Activated CD4-positive, alpha-beta T cell treated with anti-CD3 and anti-CD28 coated beads, Interleukin-2, amount 10 ng/mL, durations not matched to agents 7 days and 5 days (primary cell): ENCODE measurements around the gene PRICKLE1. TPM values are rescaled to one million over a fixed set of nuclear protein-coding genes. Genes with fewer than 3 reads are reported as not detected.
A peak's percentile ranks its signal among the peaks of the same experiment; 100 is the strongest.

Experiments
- CTCF ChIA-PET: fragments of 350-600 bp; sonication (Branson Sonifier 250); formaldehyde crosslinking; loops from one replicate; lab custom pipeline; 2021; ENCODE audit warnings: antibody characterized with exemption; lab: Charles Lee
- POLR2A ChIA-PET: fragments of 350-600 bp; sonication (Branson Sonifier 250); formaldehyde crosslinking; loops from one replicate; lab custom pipeline; 2021; ENCODE audit warnings: antibody characterized with exemption; lab: Charles Lee
- DNase-seq: peaks from one replicate; pipeline ENCODE4 v3.0.0-alpha.2; 2020
- H3K27ac Mint-ChIP-seq: one replicate; pipeline ENCODE4 v1.8.0; 2021; ENCODE audit warnings: mild to moderate bottlenecking, moderate library complexity, mixed read lengths
- H3K27me3 Mint-ChIP-seq: one replicate; pipeline ENCODE4 v1.8.0; 2021; ENCODE audit warnings: mixed read lengths
- H3K36me3 Mint-ChIP-seq: one replicate; pipeline ENCODE4 v1.8.0; 2021; ENCODE audit warnings: low read depth, mixed read lengths
- H3K4me1 Mint-ChIP-seq: one replicate; pipeline ENCODE4 v1.8.0; 2021; ENCODE audit warnings: mixed read lengths
- H3K4me3 Mint-ChIP-seq: one replicate; pipeline ENCODE4 v1.8.0; 2021; ENCODE audit warnings: mild to moderate bottlenecking, moderate library complexity, mixed read lengths
- H3K9me3 Mint-ChIP-seq: one replicate; pipeline ENCODE4 v1.8.0; 2021; ENCODE audit warnings: mixed read lengths
- total RNA-seq, 2 experiments: library from RNA; stranded (reverse); gene quantifications; one replicate each; pipeline ENCODE4 v1.2.3, GENCODE V29; 2021

PRICKLE1 gene
- total RNA-seq, 2 experiments from 2014 or later: 0.15 TPM

GRCh38 chr12:42492267-42492666 is 97.3 kb downstream of the PRICKLE1 start:
- H3K4me1 Mint-ChIP-seq: no peaks in the 10 kb centered on the region
- H3K4me3 Mint-ChIP-seq: no peak overlapping the region
- peaks cover 11% of the 10 kb centered on the region for H3K27me3 Mint-ChIP-seq
- no peak for DNase-seq
- ChIA-PET POLR2A (no interaction called here), CTCF (interaction anchor here (0.7 kb wide), 1 partner anchor 512 kb away, joined by 7 read pairs; no protein-coding TSS in a partner anchor)
- H3K36me3 Mint-ChIP-seq: no peaks in the 10 kb centered on the region
- no peaks in the 10 kb centered on the region for H3K9me3 Mint-ChIP-seq
- H3K27ac Mint-ChIP-seq: no peak overlapping the region

GRCh38 chr12:42490261-42490842 is 99.2 kb downstream of the PRICKLE1 start:
- peaks cover 30% of the 10 kb centered on the region for H3K27me3 Mint-ChIP-seq
- CTCF ChIA-PET: interaction anchor here (0.6 to 1.0 kb wide), 3 partner anchors 9 to 79 kb away, joined by 3 read pairs; no protein-coding TSS in a partner anchor
- POLR2A ChIA-PET: interaction anchor here (0.6 kb wide), 1 partner anchor 15 kb away, joined by 3 read pairs; no protein-coding TSS in a partner anchor
- no peak overlapping the region for H3K27ac Mint-ChIP-seq
- H3K4me3 Mint-ChIP-seq: no peak overlapping the region
- no peaks in the 10 kb centered on the region for H3K4me1 Mint-ChIP-seq
- DNase-seq: no peak
- H3K36me3 Mint-ChIP-seq: no peaks in the 10 kb centered on the region
- no peaks in the 10 kb centered on the region for H3K9me3 Mint-ChIP-seq

GRCh38 chr12:42486407-42486806 is 103.1 kb downstream of the PRICKLE1 start:
- Mint-ChIP-seq H3K4me1 (peaks cover 12% of the 10 kb centered on the region), H3K27me3 (peaks cover 57% of the 10 kb centered on the region), H3K9me3 (no peaks in the 10 kb centered on the region), H3K4me3 (no peak overlapping the region), H3K36me3 (no peaks in the 10 kb centered on the region), H3K27ac (no peak overlapping the region)
- ChIA-PET POLR2A (no interaction called here), CTCF (no interaction called here)
- DNase-seq: no peak

- POLR2A ChIA-PET: no interaction called here
- no peak overlapping the region for H3K27ac Mint-ChIP-seq
- no peaks in the 10 kb centered on the region for H3K9me3 Mint-ChIP-seq
- no peak overlapping the region for H3K4me3 Mint-ChIP-seq
- H3K27me3 Mint-ChIP-seq: peaks cover 62% of the 10 kb centered on the region
- CTCF ChIA-PET: no interaction called here
- DNase-seq: no peak
- H3K4me1 Mint-ChIP-seq: peaks cover 12% of the 10 kb centered on the region
- H3K36me3 Mint-ChIP-seq: no peaks in the 10 kb centered on the region
Measured at GRCh38 chr12:42485823-42486222, 103.7 kb downstream of the PRICKLE1 start.

GRCh38 chr12:42484996-42485395 is 104.5 kb downstream of the PRICKLE1 start:
- Mint-ChIP-seq H3K36me3 (no peaks in the 10 kb centered on the region), H3K27me3 (peaks cover 69% of the 10 kb centered on the region), H3K9me3 (no peaks in the 10 kb centered on the region), H3K4me1 (peaks cover 12% of the 10 kb centered on the region), H3K4me3 (no peak overlapping the region), H3K27ac (no peak overlapping the region)
- ChIA-PET CTCF (interaction anchor here (0.7 kb wide), 1 partner anchor 82 kb away, joined by 3 read pairs; no protein-coding TSS in a partner anchor), POLR2A (no interaction called here)
- no peak for DNase-seq

GRCh38 chr12:42483521-42483790 is 106.1 kb downstream of the PRICKLE1 start:
- Mint-ChIP-seq H3K27me3 (peaks cover 79% of the 10 kb centered on the region), H3K36me3 (no peaks in the 10 kb centered on the region), H3K9me3 (no peaks in the 10 kb centered on the region), H3K27ac (no peak overlapping the region), H3K4me1 (peaks cover 12% of the 10 kb centered on the region), H3K4me3 (peak overlapping the region; percentile 79)
- ChIA-PET CTCF (interaction anchor here (1.0 to 1.6 kb wide), 4 partner anchors 8 to 21 kb away, joined by 3 to 5 read pairs (median 4); no protein-coding TSS in a partner anchor), POLR2A (no interaction called here)
- DNase-seq: no peak

GRCh38 chr12:42482748-42483520 is 106.6 kb downstream of the PRICKLE1 start:
- H3K4me1 Mint-ChIP-seq: peaks cover 12% of the 10 kb centered on the region
- POLR2A ChIA-PET: no interaction called here
- H3K4me3 Mint-ChIP-seq: peak overlapping the region; percentile 58
- no peaks in the 10 kb centered on the region for H3K36me3 Mint-ChIP-seq
- H3K27me3 Mint-ChIP-seq: peaks cover 80% of the 10 kb centered on the region
- peak; percentile 41 for DNase-seq
- no peaks in the 10 kb centered on the region for H3K9me3 Mint-ChIP-seq
- CTCF ChIA-PET: interaction anchor here (0.6 to 1.6 kb wide), 7 partner anchors 9 to 197 kb away, joined by 3 to 5 read pairs (median 3); no protein-coding TSS in a partner anchor
- no peak overlapping the region for H3K27ac Mint-ChIP-seq

GRCh38 chr12:42482041-42482747 is 107.4 kb downstream of the PRICKLE1 start:
- Mint-ChIP-seq H3K9me3 (no peaks in the 10 kb centered on the region), H3K36me3 (no peaks in the 10 kb centered on the region), H3K4me1 (peaks cover 12% of the 10 kb centered on the region), H3K4me3 (peak overlapping the region; percentile 43), H3K27me3 (peaks cover 76% of the 10 kb centered on the region), H3K27ac (no peak overlapping the region)
- no peak for DNase-seq
- ChIA-PET CTCF (interaction anchor here (0.6 to 1.6 kb wide), 7 partner anchors 9 to 197 kb away, joined by 3 to 5 read pairs (median 3); no protein-coding TSS in a partner anchor), POLR2A (no interaction called here)

- peaks cover 12% of the 10 kb centered on the region for H3K4me1 Mint-ChIP-seq
- POLR2A ChIA-PET: no interaction called here
Measured at GRCh38 chr12:42481368-42481767, 108.2 kb downstream of the PRICKLE1 start.

GRCh38 chr12:42477941-42478340 is 111.6 kb downstream of the PRICKLE1 start:
- no peaks in the 10 kb centered on the region for H3K36me3 Mint-ChIP-seq
- POLR2A ChIA-PET: no interaction called here

More at GRCh38 chr12:42481368-42481767, 108.2 kb downstream of the PRICKLE1 start:
- Mint-ChIP-seq H3K9me3 (no peaks in the 10 kb centered on the region), H3K27ac (no peak overlapping the region), H3K4me3 (no peak overlapping the region), H3K36me3 (no peaks in the 10 kb centered on the region), H3K27me3 (peaks cover 68% of the 10 kb centered on the region)
- no peak for DNase-seq
- CTCF ChIA-PET: interaction anchor here (1.1 to 1.4 kb wide), 2 partner anchors 13 to 43 kb away, joined by 3 to 5 read pairs; no protein-coding TSS in a partner anchor

GRCh38 chr12:42475106-42475505 is 114.4 kb downstream of the PRICKLE1 start:
- ChIA-PET CTCF (no interaction called here), POLR2A (interaction anchor here (0.6 kb wide), 1 partner anchor 15 kb away, joined by 3 read pairs; no protein-coding TSS in a partner anchor)
- H3K27ac Mint-ChIP-seq: no peak overlapping the region
- H3K4me1 Mint-ChIP-seq: peaks cover 1% of the 10 kb centered on the region
- H3K27me3 Mint-ChIP-seq: peaks cover 30% of the 10 kb centered on the region
- no peak overlapping the region for H3K4me3 Mint-ChIP-seq
- no peaks in the 10 kb centered on the region for H3K36me3 Mint-ChIP-seq
- DNase-seq: no peak
- no peaks in the 10 kb centered on the region for H3K9me3 Mint-ChIP-seq

More at GRCh38 chr12:42477941-42478340, 111.6 kb downstream of the PRICKLE1 start:
- Mint-ChIP-seq H3K27me3 (peaks cover 44% of the 10 kb centered on the region), H3K27ac (no peak overlapping the region), H3K9me3 (no peaks in the 10 kb centered on the region), H3K4me1 (peaks cover 3% of the 10 kb centered on the region), H3K4me3 (no peak overlapping the region)
- DNase-seq: no peak
- CTCF ChIA-PET: no interaction called here

- Mint-ChIP-seq H3K4me3 (no peak overlapping the region), H3K36me3 (no peaks in the 10 kb centered on the region), H3K9me3 (no peaks in the 10 kb centered on the region), H3K4me1 (peaks cover 7% of the 10 kb centered on the region), H3K27ac (no peak overlapping the region), H3K27me3 (peaks cover 27% of the 10 kb centered on the region)
- no peak for DNase-seq
- ChIA-PET CTCF (no interaction called here), POLR2A (no interaction called here)
Measured at GRCh38 chr12:42474391-42474790, 115.2 kb downstream of the PRICKLE1 start.
